SH-SY5Y (cell line): ENCODE data around the gene ZNF107.

Experiments used
- GATA2 ChIP-seq: IDR thresholded peaks from 2 replicates; pipeline ENCODE4 v1.6.1; 2011; ENCODE audit warnings: mild to moderate bottlenecking, low read depth, low read length
- GATA3 ChIP-seq: IDR thresholded peaks from 2 replicates; pipeline ENCODE4 v1.6.1; 2011; ENCODE audit warnings: low read depth, mild to moderate bottlenecking, low read length, moderate library complexity

DNA sequence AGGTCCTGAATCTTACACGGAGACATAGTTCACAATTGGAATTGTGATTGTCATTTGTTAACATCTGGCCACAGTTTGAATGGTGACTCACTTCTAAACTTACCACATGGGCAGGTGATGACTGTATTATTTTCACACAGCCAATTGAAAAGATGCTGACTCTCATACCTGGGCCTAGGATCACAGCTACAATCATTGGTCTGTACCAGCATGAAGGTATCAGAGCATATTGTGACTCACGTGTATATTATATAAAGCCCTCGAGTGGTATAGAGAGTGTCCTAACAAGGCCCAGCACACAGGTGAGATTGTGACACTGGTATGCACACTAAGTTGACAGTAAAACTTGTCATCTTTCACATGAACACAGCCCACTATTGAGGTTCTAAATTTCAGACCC lies 9.4 kb upstream of the ZNF107 start:
- TF ChIP-seq GATA2 = no peak
- no peak for TF ChIP-seq GATA3
